DMS153 (cell line): ENCODE data around the gene ZNF398.

Source experiments
- DNase-seq: peaks from one replicate; lab custom pipeline; 2025; lab: John Stamatoyannopoulos, UW

ZNF398 gene

GRCh38 chr7:149150981-149151380 is 3.7 kb downstream of the ZNF398 start:
- DNase-seq: no peak

- DNase-seq: no peak
Observed at GRCh38 chr7:149153346-149153745, 6.1 kb downstream of the ZNF398 start.

- DNase-seq: no peak
Observed at GRCh38 chr7:149154056-149154455, 6.8 kb downstream of the ZNF398 start.

GRCh38 chr7:149156898-149157297 is 9.6 kb downstream of the ZNF398 start:
- DNase-seq: no peak

- DNase-seq: no peak
Observed at GRCh38 chr7:149161241-149161848, 14.1 kb downstream of the ZNF398 start.

- DNase-seq: no peak
Observed at GRCh38 chr7:149166142-149166541, 18.9 kb downstream of the ZNF398 start.

GRCh38 chr7:149166630-149167352 is 19.5 kb downstream of the ZNF398 start:
- DNase-seq: no peak

GRCh38 chr7:149171892-149172533 is 24.8 kb downstream of the ZNF398 start:
- no peak for DNase-seq

GRCh38 chr7:149172534-149172920 is 25.3 kb downstream of the ZNF398 start:
- no peak for DNase-seq

- no peak for DNase-seq
Observed at GRCh38 chr7:149175150-149175549, 27.9 kb downstream of the ZNF398 start.

GRCh38 chr7:149179241-149179640 is 32.0 kb downstream of the ZNF398 start:
- DNase-seq: no peak

GRCh38 chr7:149180722-149181449 is 33.6 kb downstream of the ZNF398 start:
- DNase-seq: no peak

GRCh38 chr7:149181450-149181790 is 34.2 kb downstream of the ZNF398 start:
- no peak for DNase-seq

GRCh38 chr7:149184274-149184673 is 37.0 kb downstream of the ZNF398 start:
- no peak for DNase-seq

GRCh38 chr7:149188213-149188612 is 41.0 kb downstream of the ZNF398 start:
- DNase-seq: no peak

- no peak for DNase-seq
Observed at GRCh38 chr7:149188637-149189259, 41.5 kb downstream of the ZNF398 start.

- no peak for DNase-seq
Observed at GRCh38 chr7:149191851-149192250, 44.6 kb downstream of the ZNF398 start.

- DNase-seq: no peak
Observed at GRCh38 chr7:149194799-149195179, 47.5 kb downstream of the ZNF398 start.

GRCh38 chr7:149195180-149196150 is 48.2 kb downstream of the ZNF398 start, which contains the start of gene ZNF282:
TSS of gene ZNF282 (plus strand) at chr7:149195546. CDS start at chr7:149195590, 44 bp downstream.
- peak; percentile 83 for DNase-seq

GRCh38 chr7:149196151-149196704 is 49.0 kb downstream of the ZNF398 start:
- no peak for DNase-seq

- no peak for DNase-seq
Observed at GRCh38 chr7:149196705-149197171, 49.5 kb downstream of the ZNF398 start.
